Measurements from ENCODE around the gene TRHDE. TPM values are rescaled to one million over a fixed set of nuclear protein-coding genes. Genes with fewer than 3 reads are reported as not detected.

TRHDE gene
- total RNA-seq, 1 donor from 2014 or later, result 34.9 TPM

- Histone ChIP-seq H3K27ac (no peak overlapping the region), H3K9me3 (no peaks in the 10 kb centered on the region), H3K36me3 (no peaks in the 10 kb centered on the region), H3K4me3 (no peak overlapping the region), H3K27me3 (no peaks in the 10 kb centered on the region), H3K4me1 (no peaks in the 10 kb centered on the region)
- intact Hi-C loops (cut with DNase I), result no loop called here
- TF ChIP-seq, protein P1, sequence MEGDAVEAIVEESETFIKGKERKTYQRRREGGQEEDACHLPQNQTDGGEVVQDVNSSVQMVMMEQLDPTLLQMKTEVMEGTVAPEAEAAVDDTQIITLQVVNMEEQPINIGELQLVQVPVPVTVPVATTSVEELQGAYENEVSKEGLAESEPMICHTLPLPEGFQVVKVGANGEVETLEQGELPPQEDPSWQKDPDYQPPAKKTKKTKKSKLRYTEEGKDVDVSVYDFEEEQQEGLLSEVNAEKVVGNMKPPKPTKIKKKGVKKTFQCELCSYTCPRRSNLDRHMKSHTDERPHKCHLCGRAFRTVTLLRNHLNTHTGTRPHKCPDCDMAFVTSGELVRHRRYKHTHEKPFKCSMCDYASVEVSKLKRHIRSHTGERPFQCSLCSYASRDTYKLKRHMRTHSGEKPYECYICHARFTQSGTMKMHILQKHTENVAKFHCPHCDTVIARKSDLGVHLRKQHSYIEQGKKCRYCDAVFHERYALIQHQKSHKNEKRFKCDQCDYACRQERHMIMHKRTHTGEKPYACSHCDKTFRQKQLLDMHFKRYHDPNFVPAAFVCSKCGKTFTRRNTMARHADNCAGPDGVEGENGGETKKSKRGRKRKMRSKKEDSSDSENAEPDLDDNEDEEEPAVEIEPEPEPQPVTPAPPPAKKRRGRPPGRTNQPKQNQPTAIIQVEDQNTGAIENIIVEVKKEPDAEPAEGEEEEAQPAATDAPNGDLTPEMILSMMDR (IDR thresholded peaks at IDR 0.05), result no peak
- TF ChIP-seq POLR2A (IDR thresholded peaks at IDR 0.05) (no peak), POLR2AphosphoS5 (IDR thresholded peaks at IDR 0.05; ENCODE audit: insufficient read depth in 1 of 2, low read depth in 1 of 2) (no peak)
- no peak for DNase-seq (ENCODE audit: extremely low spot score in 2 of 2)
Measured at GRCh38 chr12:72288436-72288835, 16.3 kb downstream of the TRHDE start.

DNA sequence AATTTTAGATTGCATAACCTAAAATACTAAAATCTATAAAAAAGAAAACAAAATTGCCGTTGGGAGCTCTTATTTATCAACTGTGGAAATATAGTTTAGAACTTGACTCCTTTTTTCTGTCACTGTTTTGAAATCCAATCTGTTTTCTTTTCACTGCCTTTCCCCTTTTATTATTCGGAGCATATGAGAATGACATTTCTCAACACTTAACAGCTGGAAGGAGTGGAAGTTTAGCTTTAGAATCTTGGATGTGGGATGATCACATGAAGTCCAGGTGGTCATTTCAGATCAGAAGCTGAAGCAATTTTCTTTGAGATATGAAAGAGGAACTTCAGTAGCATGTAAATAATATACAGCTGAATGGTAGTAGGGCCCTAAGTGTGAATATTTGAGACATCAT lies 16.7 kb downstream of the TRHDE start:
- Histone ChIP-seq H3K36me3 (no peaks in the 10 kb centered on the region), H3K9me3 (no peaks in the 10 kb centered on the region), H3K27me3 (no peaks in the 10 kb centered on the region), H3K4me1 (no peaks in the 10 kb centered on the region), H3K27ac (no peak overlapping the region), H3K4me3 (no peak overlapping the region)
- TF ChIP-seq POLR2A (IDR thresholded peaks at IDR 0.05) (no peak), POLR2AphosphoS5 (IDR thresholded peaks at IDR 0.05; ENCODE audit: insufficient read depth in 1 of 2, low read depth in 1 of 2) (no peak)
- TF ChIP-seq, protein P1 (IDR thresholded peaks at IDR 0.05), result no peak
- intact Hi-C loops (cut with DNase I), result no loop called here
- no peak for DNase-seq (ENCODE audit: extremely low spot score in 2 of 2)

GRCh38 chr12:72289633-72290032 lies 17.5 kb downstream of the TRHDE start:
- TF ChIP-seq POLR2AphosphoS5 (IDR thresholded peaks at IDR 0.05; ENCODE audit: insufficient read depth in 1 of 2, low read depth in 1 of 2), result no peak
- TF ChIP-seq, protein P1 (IDR thresholded peaks at IDR 0.05), result no peak
- TF ChIP-seq POLR2A (IDR thresholded peaks at IDR 0.05), result no peak

DNA sequence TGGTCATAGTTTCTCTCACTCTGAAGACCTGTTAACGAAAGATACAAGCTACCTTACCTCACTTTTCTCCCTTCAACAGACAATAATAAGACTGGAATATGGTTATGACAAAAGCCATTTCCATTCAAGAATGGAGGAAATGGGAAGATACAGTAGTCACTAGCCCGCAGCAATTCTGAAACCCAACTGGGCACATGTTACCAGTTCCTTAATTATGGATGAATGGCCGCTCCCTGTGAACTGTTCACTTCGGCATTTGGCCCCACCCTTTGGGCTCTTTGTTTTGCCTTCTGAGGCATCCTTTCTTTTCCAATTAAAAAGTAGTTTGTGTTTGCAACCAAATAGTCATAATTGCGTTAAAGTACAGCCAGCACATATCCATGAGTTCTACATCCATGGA lies 19.0 kb downstream of the TRHDE start:
- Histone ChIP-seq H3K9me3 (no peaks in the 10 kb centered on the region), H3K36me3 (no peaks in the 10 kb centered on the region), H3K4me3 (no peak overlapping the region), H3K27ac (no peak overlapping the region), H3K4me1 (no peaks in the 10 kb centered on the region), H3K27me3 (no peaks in the 10 kb centered on the region)
- DNase-seq (ENCODE audit: extremely low spot score in 2 of 2), result no peak
- TF ChIP-seq, protein P1 (IDR thresholded peaks at IDR 0.05), result no peak
- no peak for TF ChIP-seq POLR2A (IDR thresholded peaks at IDR 0.05)
- TF ChIP-seq POLR2AphosphoS5 (IDR thresholded peaks at IDR 0.05; ENCODE audit: insufficient read depth in 1 of 2, low read depth in 1 of 2), result no peak
- intact Hi-C loops (cut with DNase I), result no loop called here

More at GRCh38 chr12:72289633-72290032, 17.5 kb downstream of the TRHDE start:
- Histone ChIP-seq H3K9me3 (no peaks in the 10 kb centered on the region), H3K27me3 (no peaks in the 10 kb centered on the region), H3K4me1 (no peaks in the 10 kb centered on the region), H3K4me3 (no peak overlapping the region), H3K27ac (no peak overlapping the region), H3K36me3 (no peaks in the 10 kb centered on the region)
- DNase-seq (ENCODE audit: extremely low spot score in 2 of 2), result no peak
- intact Hi-C loops (cut with DNase I), result no loop called here

GRCh38 chr12:72293701-72294100 lies 21.5 kb downstream of the TRHDE start:
- DNase-seq (ENCODE audit: extremely low spot score in 2 of 2), result no peak
- H3K36me3 ChIP-seq, result no peaks in the 10 kb centered on the region
- intact Hi-C loops (cut with DNase I), result no loop called here
- TF ChIP-seq, protein P1 (IDR thresholded peaks at IDR 0.05), result no peak
- no peak for TF ChIP-seq POLR2AphosphoS5 (IDR thresholded peaks at IDR 0.05; ENCODE audit: insufficient read depth in 1 of 2, low read depth in 1 of 2)
- no peak for TF ChIP-seq POLR2A (IDR thresholded peaks at IDR 0.05)
- no peaks in the 10 kb centered on the region for H3K9me3 ChIP-seq
- H3K4me3 ChIP-seq, result no peak overlapping the region
- no peaks in the 10 kb centered on the region for H3K27me3 ChIP-seq
- H3K27ac ChIP-seq, result no peak overlapping the region
- H3K4me1 ChIP-seq, result no peaks in the 10 kb centered on the region

Data from vagina (tissue), 2 donors.